ENCODE results near the gene ITPR2.
A peak's percentile ranks its signal among the peaks of the same experiment; 100 is the strongest.

DNA sequence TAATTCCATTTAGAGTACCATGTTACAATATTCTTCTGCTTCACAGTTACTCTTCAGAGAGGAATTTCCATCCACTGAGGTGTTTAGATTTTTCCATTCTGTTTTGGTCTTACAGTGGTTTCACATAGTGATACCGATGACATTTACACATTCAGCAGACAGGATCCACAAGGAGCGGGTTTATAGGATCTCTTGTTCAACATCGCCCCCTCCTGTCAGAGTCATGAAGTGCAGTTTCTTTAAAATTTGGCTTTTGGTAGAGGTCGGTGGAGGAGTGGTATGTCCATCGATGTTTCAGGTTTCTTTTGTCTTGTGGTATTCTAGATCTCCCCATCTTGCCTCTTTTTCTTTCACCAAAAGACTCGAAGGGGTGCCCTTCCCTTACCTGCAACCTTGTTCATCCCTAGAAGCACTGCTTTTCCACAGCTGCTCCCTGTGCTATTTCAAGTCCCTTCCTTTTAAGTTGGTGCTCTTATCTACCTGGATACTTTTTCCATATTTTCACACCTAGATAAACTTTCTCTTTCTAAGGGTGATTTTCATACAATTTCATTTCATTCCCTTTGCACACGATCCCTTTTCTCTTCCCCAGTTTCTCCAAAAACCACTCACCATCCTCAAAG lies 181.3 kb downstream of the ITPR2 start:
- TF ChIP-seq, protein P1, sequence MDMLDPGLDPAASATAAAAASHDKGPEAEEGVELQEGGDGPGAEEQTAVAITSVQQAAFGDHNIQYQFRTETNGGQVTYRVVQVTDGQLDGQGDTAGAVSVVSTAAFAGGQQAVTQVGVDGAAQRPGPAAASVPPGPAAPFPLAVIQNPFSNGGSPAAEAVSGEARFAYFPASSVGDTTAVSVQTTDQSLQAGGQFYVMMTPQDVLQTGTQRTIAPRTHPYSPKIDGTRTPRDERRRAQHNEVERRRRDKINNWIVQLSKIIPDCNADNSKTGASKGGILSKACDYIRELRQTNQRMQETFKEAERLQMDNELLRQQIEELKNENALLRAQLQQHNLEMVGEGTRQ (IDR thresholded peaks at IDR 0.05; ENCODE audit: borderline replicate concordance, low read depth, low read length) = no peak
- TF ChIP-seq TAF1 (IDR thresholded peaks at IDR 0.05; ENCODE audit: borderline replicate concordance, low read depth, low read length) = no peak
- peak; percentile 85 for TF ChIP-seq SMC3 (IDR thresholded peaks at IDR 0.05; ENCODE audit: low read depth, low read length)
- no peak for TF ChIP-seq POLR2AphosphoS5 (IDR thresholded peaks at IDR 0.05; ENCODE audit: low read depth, low read length)
- peak; percentile 95 for TF ChIP-seq RAD21 (IDR thresholded peaks at IDR 0.05; ENCODE audit: low read length)
- peak; percentile 86 for TF ChIP-seq CTCF (IDR thresholded peaks at IDR 0.05)
- TF ChIP-seq, protein P2, sequence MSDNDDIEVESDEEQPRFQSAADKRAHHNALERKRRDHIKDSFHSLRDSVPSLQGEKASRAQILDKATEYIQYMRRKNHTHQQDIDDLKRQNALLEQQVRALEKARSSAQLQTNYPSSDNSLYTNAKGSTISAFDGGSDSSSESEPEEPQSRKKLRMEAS (IDR thresholded peaks at IDR 0.05; ENCODE audit: low read depth) = no peak
- TF ChIP-seq FOXM1 (IDR thresholded peaks at IDR 0.05; ENCODE audit: low read depth) = no peak
- no peak for TF ChIP-seq GABPA (IDR thresholded peaks at IDR 0.05; ENCODE audit: low read depth)
- TF ChIP-seq SIN3A (IDR thresholded peaks at IDR 0.05; ENCODE audit: borderline replicate concordance, low read depth, low read length) = no peak
- TF ChIP-seq PBX3 (IDR thresholded peaks at IDR 0.05) = no peak
- TF ChIP-seq GATA2 (CRISPR knock-in tag; IDR thresholded peaks at IDR 0.05) = no peak
- no peak for TF ChIP-seq FOSL2 (IDR thresholded peaks at IDR 0.05; ENCODE audit: borderline replicate concordance, low read depth)
- no peak for TF ChIP-seq MXI1 (IDR thresholded peaks at IDR 0.05; ENCODE audit: low read depth, low read length)
